Stimulated activated CD4-positive, alpha-beta T cell treated with anti-CD3 and anti-CD28 coated beads, Interleukin-1b, Interleukin-23, amount 100 ng/mL, for 4 hours (primary cell): Measurements from ENCODE around the gene KMT2A.
"Not testable (repeated sequence)": the region's sequence is repeated elsewhere in the genome, so short reads cannot be mapped to it uniquely, and the experiment has no call there.

Source experiments
- DNase-seq, 2 donors: peaks; one replicate each; pipeline ENCODE4 v3.0.0-alpha.2; 2020; ENCODE audit warnings: low read depth in 2 of 2

Gene KMT2A

GRCh38 chr11:118532852-118533768, 96.8 kb downstream of the KMT2A start:
- no peak for DNase-seq

DNA sequence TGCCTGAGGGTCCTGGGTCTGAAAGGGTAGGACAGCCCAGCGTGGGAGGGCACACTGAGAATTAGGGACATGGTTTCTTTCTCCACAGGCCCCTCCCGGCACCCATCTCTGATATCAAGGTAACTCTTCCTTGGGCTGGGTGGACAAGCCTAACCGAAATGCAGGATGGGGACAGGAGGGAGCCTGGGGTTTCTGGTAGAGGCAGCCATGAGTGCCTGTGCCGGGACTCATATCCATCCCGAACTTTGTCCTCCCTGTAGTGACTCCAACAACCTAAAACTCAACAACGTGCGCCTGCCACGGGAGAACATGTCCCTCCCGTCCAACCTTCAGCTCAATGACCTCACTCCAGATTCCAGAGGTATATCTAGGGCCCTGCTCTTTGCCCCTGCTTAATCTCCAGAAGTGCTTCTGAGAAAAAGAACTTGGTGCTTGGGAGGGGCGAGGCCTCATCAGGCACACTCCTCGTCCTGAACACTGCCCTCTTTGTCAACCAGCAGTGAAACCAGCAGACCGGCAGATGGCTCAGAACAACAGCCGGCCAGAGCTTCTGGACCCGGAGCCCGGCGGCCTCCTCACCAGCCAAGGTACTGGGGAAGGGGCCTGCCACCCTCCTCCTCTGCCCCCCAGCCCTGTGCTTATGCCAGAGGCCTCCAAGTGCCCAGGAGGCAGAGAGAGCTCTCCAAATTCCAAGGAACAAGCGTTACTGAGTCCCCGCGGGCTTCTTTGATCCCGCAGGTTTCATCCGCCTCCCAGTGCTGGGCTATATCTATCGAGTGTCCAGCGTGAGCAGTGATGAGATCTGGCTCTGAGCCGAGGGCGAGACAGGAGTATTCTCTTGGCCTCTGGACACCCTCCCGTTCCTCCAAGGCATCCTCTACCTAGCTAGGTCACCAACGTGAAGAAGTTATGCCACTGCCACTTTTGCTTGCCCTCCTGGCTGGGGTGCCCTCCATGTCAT, 97.8 kb downstream of the KMT2A start:
- no peak for DNase-seq

- DNase-seq, result no peak
Measured at GRCh38 chr11:118535261-118535660, 99.0 kb downstream of the KMT2A start.

- DNase-seq, result no peak
Measured at GRCh38 chr11:118536726-118537125, 100.4 kb downstream of the KMT2A start.

DNA sequence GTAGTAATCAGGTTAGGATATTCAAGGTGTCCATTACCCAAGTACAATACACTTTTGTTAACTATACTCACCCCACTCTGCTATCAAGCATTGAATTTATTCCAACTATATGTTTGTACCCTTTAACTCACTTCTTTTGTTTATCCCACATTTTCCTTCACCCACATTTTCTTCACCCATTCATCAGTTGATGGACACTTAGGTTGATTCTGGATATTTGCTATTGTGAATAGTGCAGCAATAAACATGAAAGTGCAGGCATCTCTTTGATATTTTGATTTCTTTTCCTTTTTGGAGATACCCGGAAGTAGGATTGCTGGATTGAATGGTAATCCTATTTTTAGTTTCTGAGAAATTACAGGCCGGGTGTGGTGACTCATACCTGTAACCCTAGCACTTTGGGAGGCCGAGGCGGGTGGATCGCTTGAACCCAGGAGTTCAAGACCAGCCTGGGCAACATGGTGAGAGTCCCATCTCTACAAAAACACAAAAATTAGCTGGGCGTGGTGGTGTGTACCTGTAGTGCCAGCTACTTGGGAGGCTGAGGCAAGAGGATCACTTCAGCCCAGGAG, 101.2 kb downstream of the KMT2A start:
- DNase-seq, result no peak

GRCh38 chr11:118544010-118544646, 107.8 kb downstream of the KMT2A start:
- no peak for DNase-seq

- no peak for DNase-seq
Measured at GRCh38 chr11:118544647-118545010, 108.3 kb downstream of the KMT2A start.

DNA sequence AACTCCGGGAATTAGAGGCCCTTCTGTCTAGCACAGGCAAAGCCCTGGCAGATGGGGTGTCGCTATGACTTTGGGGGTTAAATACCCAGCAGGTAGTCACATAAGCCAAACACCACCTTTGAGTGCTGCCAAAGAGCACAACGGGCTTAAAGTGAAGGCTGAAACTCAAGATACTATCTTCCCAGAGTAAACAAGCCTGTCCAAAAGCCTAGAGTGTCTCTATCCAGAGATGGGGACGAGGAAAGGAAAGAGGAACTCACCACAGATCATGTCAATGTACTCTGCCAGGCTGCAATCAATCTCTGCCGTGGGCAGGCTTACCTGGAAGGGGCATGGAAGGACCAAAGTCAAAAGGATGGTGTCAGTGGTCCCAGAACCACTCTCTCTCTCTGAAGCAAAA, 109.2 kb downstream of the KMT2A start:
- no peak for DNase-seq

DNA sequence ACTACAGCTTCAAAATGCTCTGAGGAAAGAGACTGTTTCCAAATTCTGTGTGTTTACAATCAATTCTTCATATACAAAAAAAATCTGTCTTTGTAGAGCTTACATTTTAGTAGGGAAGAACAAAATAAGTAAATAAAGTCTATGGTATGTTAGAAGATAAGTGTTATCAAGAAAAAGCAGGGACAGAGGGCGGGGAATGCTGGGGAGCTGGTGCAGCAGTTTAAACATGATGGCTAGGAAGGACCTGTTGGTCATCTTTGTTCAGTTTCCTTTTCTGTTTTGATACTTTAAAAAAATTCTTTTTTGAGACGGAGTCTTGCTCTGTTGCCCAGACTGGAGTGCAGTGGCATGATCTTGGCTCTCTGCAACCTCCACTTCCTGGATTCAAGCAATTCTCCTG, 110.8 kb downstream of the KMT2A start:
- no peak for DNase-seq

DNA sequence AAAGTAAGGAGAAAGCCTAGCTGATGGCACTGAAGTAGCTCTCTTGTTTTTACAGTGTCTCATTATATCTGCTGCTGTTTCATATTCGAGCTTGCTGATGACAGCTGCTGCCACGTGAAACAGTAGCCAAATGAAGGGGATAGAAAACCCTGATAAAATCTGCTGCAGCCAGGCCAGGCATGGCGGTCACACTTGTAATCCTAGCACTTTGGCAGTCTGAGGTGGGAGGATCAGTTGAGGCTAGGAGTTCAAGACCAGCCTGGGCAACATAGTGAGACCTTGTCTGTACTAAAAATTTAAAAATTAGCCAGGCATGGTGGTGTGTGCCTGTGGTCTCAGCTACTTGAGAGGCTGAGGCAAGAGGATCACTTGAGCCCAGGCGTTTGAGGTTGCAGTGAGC, 116.0 kb downstream of the KMT2A start:
- DNase-seq, result no peak

- no peak for DNase-seq
Measured at GRCh38 chr11:118560806-118561205, 124.5 kb downstream of the KMT2A start.

GRCh38 chr11:118565051-118565450, 128.8 kb downstream of the KMT2A start:
- DNase-seq, result no peak

DNA sequence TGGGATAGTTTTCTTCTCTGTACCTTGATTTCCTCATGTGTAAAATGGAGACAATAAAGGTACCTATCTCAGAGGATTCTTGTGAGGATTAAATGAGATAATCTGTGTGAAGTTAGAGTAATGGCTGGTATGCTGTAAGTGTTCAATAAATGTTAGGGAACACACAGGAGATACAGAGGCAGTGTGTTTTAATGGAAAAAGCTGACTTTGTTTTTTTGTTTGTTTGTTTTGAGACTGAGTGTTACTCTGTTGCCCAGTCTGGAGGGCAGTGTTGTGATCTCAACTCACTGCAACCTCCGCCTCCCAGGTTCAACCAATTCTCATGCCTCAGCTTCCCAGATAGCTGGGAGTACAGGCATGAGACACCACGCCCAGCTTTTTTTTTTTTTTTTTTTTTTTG, 133.4 kb downstream of the KMT2A start:
- no peak for DNase-seq

DNA sequence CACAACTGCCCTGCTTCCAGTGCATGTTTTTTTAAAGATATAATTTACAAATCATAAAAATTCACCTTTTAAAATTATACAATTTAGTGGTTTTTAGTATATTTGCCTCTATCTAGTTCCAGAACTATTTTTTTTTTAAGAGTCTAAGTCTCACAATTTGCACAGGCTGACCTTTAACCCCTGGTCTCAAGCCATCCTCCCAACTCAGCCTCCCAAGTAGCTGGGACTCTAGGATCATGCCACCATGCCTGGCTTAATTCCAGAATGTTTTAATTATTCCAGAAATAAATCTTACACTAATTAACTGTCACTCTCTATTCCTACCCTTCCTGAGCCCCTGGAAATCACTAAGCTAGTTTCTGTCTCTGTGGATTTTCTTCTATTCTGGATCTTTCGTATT, 134.5 kb downstream of the KMT2A start:
- no peak for DNase-seq

GRCh38 chr11:118571701-118572060, 135.4 kb downstream of the KMT2A start:
- DNase-seq, result not testable (repeated sequence)

DNA sequence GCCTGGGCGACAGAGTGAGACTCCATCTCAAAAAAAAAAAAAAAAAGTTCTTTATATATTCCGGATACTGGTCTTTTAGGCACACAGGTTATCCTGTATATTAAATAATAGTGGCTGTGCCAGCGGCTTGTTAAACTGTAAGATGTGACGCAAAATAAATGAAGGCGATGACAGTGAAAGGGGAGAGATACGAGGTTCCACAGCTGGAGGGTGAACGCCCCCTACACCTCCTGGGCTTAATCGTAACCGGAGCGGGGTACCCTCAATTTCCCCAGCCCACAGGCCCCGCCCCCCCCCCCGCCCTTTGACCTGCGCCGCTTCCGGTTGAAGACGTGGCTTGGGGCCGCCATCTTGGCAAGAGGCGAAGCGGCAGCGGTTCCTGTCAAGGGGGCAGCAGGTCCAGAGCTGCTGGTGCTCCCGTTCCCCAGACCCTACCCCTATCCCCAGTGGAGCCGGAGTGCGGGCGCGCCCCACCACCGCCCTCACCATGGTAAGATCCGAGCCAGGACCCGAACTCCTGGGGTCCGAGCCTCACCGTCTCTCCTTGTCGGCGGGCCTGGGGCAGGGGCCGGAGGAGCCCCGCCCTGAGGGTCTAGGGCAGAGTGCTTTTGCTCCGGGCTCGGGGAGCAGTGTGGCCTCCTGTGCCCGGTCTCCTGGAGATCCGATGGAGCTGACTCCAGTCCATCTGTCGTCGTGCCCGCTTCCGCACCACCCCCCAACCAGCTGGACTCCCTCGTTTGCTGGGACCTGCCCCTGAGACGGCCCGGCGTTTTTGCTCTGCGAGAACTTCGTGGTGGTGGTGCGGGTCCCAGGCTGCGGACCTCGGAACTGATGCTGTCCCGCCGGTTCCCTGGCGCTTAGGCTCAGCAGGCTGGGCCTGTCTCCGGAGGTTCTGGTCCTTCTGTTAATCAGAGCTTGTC, 136.0 kb downstream of the KMT2A start, which contains the start of gene ARCN1:
TSS of gene ARCN1 (plus strand) at position 349 of the 920 bp plus-strand sequence. CDS start at position 488, 139 bp downstream.
- peak; percentile 64 for DNase-seq

DNA sequence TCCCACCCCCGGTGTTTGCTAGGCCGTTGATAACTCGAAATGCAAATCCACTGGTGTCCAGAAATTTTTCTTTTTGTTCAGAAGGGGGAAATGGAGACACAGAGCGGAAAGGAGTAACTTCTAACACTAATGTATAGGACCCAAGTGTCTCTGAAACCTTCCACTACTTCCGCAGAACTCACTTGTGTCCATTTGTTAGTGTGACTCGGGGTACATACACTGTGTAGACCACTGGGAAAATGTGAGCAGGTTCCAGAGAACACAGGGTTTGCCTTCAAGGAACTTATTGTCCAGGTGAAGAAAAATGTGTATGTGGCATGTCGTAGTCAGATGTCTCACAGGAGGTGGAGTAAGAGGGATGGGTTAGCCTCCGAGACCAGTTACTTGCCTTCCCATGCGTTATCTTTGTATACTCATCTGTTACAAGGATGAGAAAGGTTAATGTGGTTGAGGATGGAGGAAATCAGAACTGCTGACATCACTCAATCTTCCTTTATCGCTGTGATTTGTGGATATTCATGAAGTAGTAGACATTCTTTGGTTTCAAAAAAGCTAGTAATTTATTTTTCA, 136.8 kb downstream of the KMT2A start:
- no peak for DNase-seq

DNA sequence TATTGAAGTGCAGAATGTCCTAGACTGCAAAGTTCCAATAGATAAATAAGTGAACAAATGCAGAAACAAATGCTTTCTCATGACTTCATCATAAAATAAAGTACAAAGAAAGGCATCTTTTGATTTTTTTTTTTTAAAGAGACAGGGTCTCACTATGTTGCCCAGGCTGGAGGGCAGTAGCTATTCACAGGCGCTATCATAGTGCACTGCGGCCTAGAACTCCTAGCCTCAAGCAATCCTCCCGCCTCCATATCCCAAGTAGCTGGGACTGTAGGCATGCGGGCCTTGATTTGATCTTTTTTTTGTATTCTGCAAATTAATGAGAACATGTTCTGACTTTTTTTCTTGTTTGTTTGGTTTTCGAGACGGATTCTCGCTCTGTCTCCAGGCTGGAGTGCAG, 138.3 kb downstream of the KMT2A start:
- no peak for DNase-seq
